Esophagus muscularis mucosa (tissue), 4 donors: ENCODE measurements around the gene STAP1. TPM values are rescaled to one million over a fixed set of nuclear protein-coding genes. Genes with fewer than 3 reads are reported as not detected.
"Not testable (repeated sequence)": the region's sequence is repeated elsewhere in the genome, so short reads cannot be mapped to it uniquely, and the experiment has no call there.

Experiments
- DNase-seq: peaks from one replicate; pipeline ENCODE4 v3.0.0-alpha.2; 2017; ENCODE audit errors: extremely low spot score
- H3K27ac ChIP-seq, 4 donors: fragments of 200-600 bp; sonication (generic); replicated peaks in 1 of 4; 1 replicate in 3 of 4; 2 replicates in 1 of 4; pipeline ENCODE4 v1.5.1; 2016 to 2019; ENCODE audit warnings: mild to moderate bottlenecking in 1 of 4
- H3K27me3 ChIP-seq, 4 donors: fragments of 200-600 bp; sonication (generic); one replicate each; pipeline versions ENCODE4 v1.5.1 to v1.6.0; 2016 to 2019
- H3K36me3 ChIP-seq, 4 donors: fragments of 200-600 bp; sonication (generic); one replicate each; pipeline ENCODE4 v1.5.1; 2016 to 2019
- H3K4me1 ChIP-seq, 4 donors: fragments of 200-600 bp; sonication (generic); one replicate each; pipeline ENCODE4 v1.5.1; 2016 to 2019
- H3K4me3 ChIP-seq, 4 donors: fragments of 200-600 bp; sonication (generic); 1 replicate in 2 of 4; 2 replicates in 2 of 4; pipeline ENCODE4 v1.5.1; 2016 to 2019; ENCODE audit warnings: mild to moderate bottlenecking in 4 of 4, moderate library complexity in 1 of 4
- H3K9me3 ChIP-seq, 4 donors: fragments of 200-600 bp; sonication (generic); 1 replicate in 3 of 4; 2 replicates in 1 of 4; pipeline ENCODE4 v1.5.1; 2016 to 2019
- CTCF ChIP-seq, 3 experiments: fragments of 200-600 bp in 2 of 3; fragments of 450-650 bp in 1 of 3; sonication (generic) in 2 of 3; IDR thresholded peaks; one replicate each; pipeline ENCODE4 v1.5.1; 2017 to 2019; ENCODE audit warnings: antibody characterized with exemption in 3 of 3, mild to moderate bottlenecking in 2 of 3, moderate library complexity in 1 of 3
- EP300 ChIP-seq: sonication (generic); formaldehyde crosslinking; IDR thresholded peaks from one replicate; pipeline ENCODE4 v1.6.1; 2017; ENCODE audit warnings: antibody characterized with exemption
- POLR2A ChIP-seq: fragments of 450-650 bp; IDR thresholded peaks from one replicate; pipeline ENCODE4 v1.6.1; 2017; ENCODE audit warnings: antibody characterized with exemption, moderate library complexity, mild to moderate bottlenecking, low read depth
- POLR2AphosphoS5 ChIP-seq, 2 donors: sonication (generic); formaldehyde crosslinking; IDR thresholded peaks; one replicate each; pipeline ENCODE4 v1.6.1; 2017; ENCODE audit warnings: antibody characterized with exemption in 2 of 2
- WGBS: methylation state at CpG from one replicate; pipeline ENCODE4 v1.1.5; 2018; 5-methylcytosine and 5-hydroxymethylcytosine counted together
- intact Hi-C: fragments of 100-400 bp; cut with DNase I; formaldehyde crosslinking; loops from one replicate; pipeline ENCODE4 v1.15.1; 2023
- small RNA-seq, 3 donors: library from RNA; depleted of rRNA; stranded (forward); fragments of <200 nt; gene quantifications; one replicate each; pipeline ENCODE3, GENCODE V24; 2016
- total RNA-seq, 4 donors: library from RNA; depleted of rRNA; stranded (reverse); fragments of >200 nt; gene quantifications; one replicate each; pipeline versions ENCODE4 v1.1.0 to v1.2.1, GENCODE V29; 2016

Gene STAP1
- total RNA-seq, 4 donors from 2014 or later = 0.42 to 1.2 TPM; not detected in 2

- Histone ChIP-seq H3K4me3 (no peak overlapping the region), H3K36me3 (peaks cover 20 to 77% (median 54%) of the 10 kb centered on the region in 4 donors), H3K27ac (no peak overlapping the region), H3K9me3 (no peaks in the 10 kb centered on the region), H3K4me1 (no peaks in the 10 kb centered on the region), H3K27me3 (no peaks in the 10 kb centered on the region)
- TF ChIP-seq CTCF (IDR thresholded peaks at IDR 0.05) = no peak
- TF ChIP-seq EP300 = no peak
- no peak for TF ChIP-seq POLR2AphosphoS5 (IDR thresholded peaks at IDR 0.05)
- TF ChIP-seq POLR2A = no peak
- 89% methylated on average over 2 of the region's 2 CpGs for WGBS
- no peak for DNase-seq
- intact Hi-C loops = no loop called here
These were observed 76.2 kb downstream of the STAP1 start for GRCh38 chr4:67634741-67635140.

- Histone ChIP-seq H3K27me3 (no peaks in the 10 kb centered on the region), H3K9me3 (no peaks in the 10 kb centered on the region), H3K4me3 (no peak overlapping the region), H3K4me1 (no peaks in the 10 kb centered on the region), H3K36me3 (peaks cover 20 to 75% (median 52%) of the 10 kb centered on the region in 4 donors), H3K27ac (no peak overlapping the region)
- no peak for DNase-seq
- no peak for TF ChIP-seq CTCF (IDR thresholded peaks at IDR 0.05)
- no peak for TF ChIP-seq POLR2A
- no peak for TF ChIP-seq POLR2AphosphoS5 (IDR thresholded peaks at IDR 0.05)
- no peak for TF ChIP-seq EP300
- WGBS = 90% methylated on average over 2 of the region's 2 CpGs
- intact Hi-C loops = no loop called here
These were observed 76.8 kb downstream of the STAP1 start for GRCh38 chr4:67635331-67635730.

- H3K36me3 ChIP-seq = peaks cover 17 to 64% (median 41%) of the 10 kb centered on the region in 4 donors
- H3K4me3 ChIP-seq, intact Hi-C loops: not testable (repeated sequence)
These were observed 78.5 kb downstream of the STAP1 start for GRCh38 chr4:67636978-67637377.

GRCh38 chr4:67638136-67638535 is 79.6 kb downstream of the STAP1 start:
- H3K27me3 ChIP-seq = no peaks in the 10 kb centered on the region
- 84% methylated on average over 5 of the region's 5 CpGs for WGBS
- H3K4me3 ChIP-seq = no peak overlapping the region
- TF ChIP-seq POLR2A = no peak
- TF ChIP-seq CTCF (IDR thresholded peaks at IDR 0.05) = no peak
- no peak for TF ChIP-seq EP300
- no peak for TF ChIP-seq POLR2AphosphoS5 (IDR thresholded peaks at IDR 0.05)
- no peaks in the 10 kb centered on the region for H3K9me3 ChIP-seq
- H3K27ac ChIP-seq = no peak overlapping the region
- DNase-seq = no peak
- intact Hi-C loops = no loop called here
- no peaks in the 10 kb centered on the region for H3K4me1 ChIP-seq
- H3K36me3 ChIP-seq = peaks cover 10 to 53% (median 32%) of the 10 kb centered on the region in 4 donors

More at GRCh38 chr4:67636978-67637377, 78.5 kb downstream of the STAP1 start:
- 93% methylated on average over 5 of the region's 30 CpGs for WGBS
- H3K27me3 ChIP-seq, H3K27ac ChIP-seq, H3K4me1 ChIP-seq, DNase-seq, H3K9me3 ChIP-seq: not testable (repeated sequence)

GRCh38 chr4:67651536-67651935 is 93.0 kb downstream of the STAP1 start:
- Histone ChIP-seq H3K27ac (no peak overlapping the region), H3K27me3 (no peaks in the 10 kb centered on the region), H3K36me3 (peaks cover 12 to 54% (median 28%) of the 10 kb centered on the region in 4 donors), H3K9me3 (no peaks in the 10 kb centered on the region), H3K4me3 (no peak overlapping the region), H3K4me1 (no peaks in the 10 kb centered on the region)
- DNase-seq = no peak
- TF ChIP-seq EP300 = no peak
- no peak for TF ChIP-seq CTCF (IDR thresholded peaks at IDR 0.05)
- no peak for TF ChIP-seq POLR2AphosphoS5 (IDR thresholded peaks at IDR 0.05)
- no peak for TF ChIP-seq POLR2A
- intact Hi-C loops = no loop called here

Small RNAs within 50 kb of the gene (small RNA-seq; reads per million reads assigned to genes)
- 0 reads per million in 3 donors for gene AC096720.1

Other genes starting within 250 kb of the STAP1 start
- gene CENPC, start 13.2 kb upstream of the STAP1 start, total RNA-seq = 10 to 100 TPM; 14.5 to 26.2 (median 15.3) TPM
- gene UBA6, start 142.4 kb downstream of the STAP1 start, total RNA-seq = 10 to 100 TPM; 18.8 to 40.9 (median 21.5) TPM
- under 1 TPM in 1 of 4 donors, not detected in 3; 0.11 TPM for gene GNRHR, start 195.7 kb downstream of the STAP1 start, total RNA-seq